MV-4-11 (cell line): ENCODE data around the gene KLHL3.
A peak's percentile ranks its signal among the peaks of the same experiment; 100 is the strongest.

Experiments used
- DNase-seq: peaks from one replicate; lab custom pipeline; 2025; lab: John Stamatoyannopoulos, UW

Gene KLHL3

GRCh38 chr5:137743031-137743640 lies 7.2 kb upstream of the KLHL3 start:
- peak; percentile 52 for DNase-seq

DNA sequence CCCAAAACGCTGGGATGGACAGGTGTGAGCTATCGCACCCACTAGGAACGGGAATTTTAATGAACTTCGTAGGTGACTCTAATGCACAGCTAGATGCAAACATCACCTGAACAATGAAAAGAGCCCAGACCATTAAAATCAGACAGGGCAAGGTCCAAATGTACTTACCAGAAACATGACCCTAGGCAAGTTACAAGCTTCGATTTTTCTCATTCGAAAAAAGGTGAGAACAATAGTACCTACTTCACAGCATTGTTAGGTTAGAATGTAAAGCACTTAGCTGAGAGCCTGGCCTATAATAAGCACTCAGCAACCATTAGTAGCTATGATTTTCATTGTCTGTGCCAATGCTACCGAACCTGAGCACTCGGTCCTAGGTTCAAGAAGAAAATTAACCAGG lies 5.8 kb upstream of the KLHL3 start:
- DNase-seq: no peak

DNA sequence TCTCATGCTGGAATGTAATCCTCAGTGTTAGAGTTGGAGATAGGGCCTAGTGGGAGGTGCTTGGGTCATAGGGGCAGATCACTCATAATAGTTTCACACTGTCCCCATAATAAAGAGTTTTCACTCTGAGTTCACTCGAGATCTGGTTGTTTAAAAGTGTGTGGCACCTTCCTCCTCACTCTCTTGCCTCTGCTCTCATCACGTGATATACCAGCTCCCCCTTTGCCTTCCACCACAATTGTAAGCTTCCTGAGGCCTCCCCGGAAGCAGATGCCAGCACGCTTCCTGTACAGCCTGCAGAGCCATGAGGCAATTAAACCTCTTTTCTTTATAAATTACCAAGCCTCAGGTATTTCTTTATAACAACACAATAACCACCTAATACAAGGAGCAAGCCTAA lies 3.8 kb upstream of the KLHL3 start:
- DNase-seq: no peak

DNA sequence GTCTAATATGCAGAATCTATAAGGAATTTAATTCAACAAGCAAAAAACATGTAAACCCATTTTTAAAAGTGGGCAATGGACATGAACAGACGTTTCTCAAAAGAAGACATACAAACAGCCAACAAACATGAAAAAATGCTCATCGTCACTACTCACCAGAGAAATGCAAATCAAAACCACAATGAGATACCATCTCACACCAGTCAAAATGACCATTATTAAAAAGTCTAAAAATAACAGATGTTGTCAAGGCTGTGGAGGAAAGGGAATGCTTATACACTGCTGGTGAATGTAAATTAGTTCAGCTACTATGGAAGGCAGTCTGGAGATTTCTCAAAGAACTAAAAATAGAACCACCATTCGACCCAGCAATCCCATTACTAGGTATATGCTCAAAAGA lies 3.1 kb upstream of the KLHL3 start:
- no peak for DNase-seq

GRCh38 chr5:137737349-137738131 lies 1.7 kb upstream of the KLHL3 start:
- DNase-seq: peak; percentile 60

DNA sequence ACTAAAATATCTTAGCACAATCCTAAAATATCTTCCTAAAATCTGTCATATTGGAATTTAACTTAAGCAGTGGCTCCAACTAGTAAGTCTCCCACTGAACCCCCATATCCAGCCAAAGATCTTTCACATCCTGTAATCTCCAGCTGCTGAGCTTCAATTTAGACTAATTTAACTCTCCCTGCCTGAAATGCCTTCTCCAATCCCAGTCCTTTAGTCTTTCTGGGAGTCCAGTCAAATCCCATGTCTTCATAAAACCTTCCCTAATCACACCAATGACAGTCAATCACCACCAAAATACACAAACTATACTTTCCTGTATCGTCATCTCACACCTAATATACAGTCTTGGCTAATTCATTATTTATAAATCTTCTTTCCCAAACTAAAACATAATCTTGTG lies 607 bp upstream of the KLHL3 start:
- DNase-seq: no peak

- no peak for DNase-seq
Observed at GRCh38 chr5:137734962-137735554, 831 bp downstream of the KLHL3 start.

DNA sequence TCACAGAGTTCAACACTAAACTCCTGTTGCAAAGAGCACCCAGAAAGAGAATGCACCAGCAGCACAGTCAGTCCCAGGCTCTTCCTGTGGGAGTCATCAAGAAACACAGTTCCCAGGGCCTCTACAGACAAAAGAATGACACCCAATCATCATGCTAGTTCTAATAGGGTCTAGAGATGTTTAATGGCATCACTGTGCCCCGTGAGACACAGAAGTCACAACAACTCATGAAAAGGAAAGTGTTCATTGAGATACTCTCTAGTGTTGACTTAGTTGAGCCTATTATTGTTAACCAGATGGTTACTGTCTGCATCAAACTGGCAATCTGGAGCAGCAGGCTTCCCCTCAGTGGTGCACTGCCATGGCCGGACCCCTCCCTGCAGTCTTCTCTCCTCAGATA lies 1.6 kb downstream of the KLHL3 start:
- no peak for DNase-seq

DNA sequence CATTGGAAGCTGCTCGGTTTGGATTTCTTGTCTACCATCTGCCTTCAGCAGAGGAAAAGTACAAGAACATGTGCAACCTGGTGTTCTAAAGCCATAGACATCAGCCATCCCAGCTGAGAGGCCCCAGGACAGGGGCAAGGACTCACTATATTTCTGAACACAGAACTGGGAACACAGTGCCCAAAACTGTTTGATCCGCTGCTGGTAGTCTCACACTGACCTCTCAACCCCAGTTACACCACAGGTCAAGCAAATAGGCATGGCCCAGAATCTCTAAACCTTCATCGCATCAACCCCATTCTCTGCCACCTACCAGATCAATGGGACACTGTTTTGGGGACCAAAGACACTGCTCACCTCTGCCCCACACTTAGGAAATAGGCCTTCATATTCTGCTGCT lies 2.0 kb downstream of the KLHL3 start:
- DNase-seq: no peak

DNA sequence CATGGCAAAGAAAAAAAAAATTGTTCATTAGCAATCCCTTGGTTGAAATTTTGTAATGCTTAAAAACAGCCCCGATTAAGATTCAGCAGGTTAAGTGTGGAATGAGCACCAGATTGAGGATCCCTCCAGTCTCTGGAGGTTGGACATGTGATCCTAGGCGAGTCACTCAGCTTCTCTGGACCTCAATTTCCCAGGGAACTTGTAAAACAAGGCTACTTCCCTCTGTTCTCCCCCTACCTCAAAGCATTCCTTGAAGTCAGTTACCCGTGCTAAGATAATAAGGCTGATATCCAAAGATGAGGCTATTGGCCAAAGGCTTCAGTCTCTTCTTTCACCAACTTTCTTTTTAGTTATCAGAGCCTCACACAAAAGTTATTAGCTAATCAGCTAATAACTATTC lies 2.9 kb downstream of the KLHL3 start:
- no peak for DNase-seq

DNA sequence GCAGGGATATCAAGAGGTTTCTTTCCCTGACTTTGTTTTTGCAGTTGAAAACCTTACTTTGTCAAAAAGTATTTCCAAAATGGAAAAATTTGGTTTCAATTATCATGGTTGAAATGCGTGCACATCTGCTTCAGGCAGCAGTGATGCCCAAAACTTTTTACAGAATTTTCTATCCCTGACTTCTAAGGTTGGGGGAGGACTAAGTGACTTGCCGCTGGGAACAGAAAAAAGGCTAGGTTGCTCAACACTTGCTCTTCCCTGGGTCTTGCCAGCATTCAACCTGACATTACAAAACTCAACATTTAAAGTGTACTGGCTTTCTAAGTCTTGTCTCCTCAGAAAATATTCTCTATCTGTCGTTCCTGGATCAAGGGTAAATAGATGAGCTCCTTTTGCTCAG lies 4.7 kb downstream of the KLHL3 start:
- no peak for DNase-seq

DNA sequence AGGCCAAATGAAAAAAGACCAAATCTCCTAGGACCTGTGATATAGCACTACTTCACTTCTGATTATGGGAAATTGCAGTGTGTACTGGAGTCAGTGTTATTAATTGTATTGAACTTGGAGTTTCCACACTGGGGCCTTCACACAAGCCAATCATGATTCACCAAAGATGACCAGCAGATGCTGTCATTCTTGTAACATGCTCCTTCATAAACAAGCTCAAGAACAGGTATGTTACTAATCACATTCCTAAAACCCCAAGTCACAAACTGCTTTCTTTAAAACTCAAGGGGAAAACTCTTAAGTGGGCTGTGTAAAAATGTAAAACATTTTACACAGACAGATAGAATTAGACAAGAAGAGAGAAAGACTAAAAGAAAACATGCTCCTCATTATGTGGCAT lies 5.6 kb downstream of the KLHL3 start:
- DNase-seq: no peak

DNA sequence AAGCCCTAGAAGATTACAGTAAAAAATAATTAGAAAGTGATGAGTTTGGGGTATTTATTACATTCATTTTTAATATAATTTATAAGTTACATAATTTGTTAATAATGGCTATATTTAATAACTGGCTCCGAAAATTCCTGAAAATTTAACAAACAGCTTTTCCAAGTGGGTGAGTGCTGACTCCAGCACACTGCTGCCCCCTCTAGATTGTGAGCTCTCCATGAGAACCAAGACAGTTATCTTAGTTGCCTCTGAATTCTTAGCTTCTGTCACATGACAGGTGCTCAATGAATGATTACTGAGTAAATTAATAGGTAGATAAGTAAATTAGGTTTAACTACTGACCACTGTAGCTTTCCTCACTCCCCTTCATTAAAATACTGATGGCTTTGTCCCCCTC lies 7.8 kb downstream of the KLHL3 start:
- no peak for DNase-seq

- no peak for DNase-seq
Observed at GRCh38 chr5:137727623-137728022, 8.3 kb downstream of the KLHL3 start.

- DNase-seq: no peak
Observed at GRCh38 chr5:137724251-137724650, 11.6 kb downstream of the KLHL3 start.

DNA sequence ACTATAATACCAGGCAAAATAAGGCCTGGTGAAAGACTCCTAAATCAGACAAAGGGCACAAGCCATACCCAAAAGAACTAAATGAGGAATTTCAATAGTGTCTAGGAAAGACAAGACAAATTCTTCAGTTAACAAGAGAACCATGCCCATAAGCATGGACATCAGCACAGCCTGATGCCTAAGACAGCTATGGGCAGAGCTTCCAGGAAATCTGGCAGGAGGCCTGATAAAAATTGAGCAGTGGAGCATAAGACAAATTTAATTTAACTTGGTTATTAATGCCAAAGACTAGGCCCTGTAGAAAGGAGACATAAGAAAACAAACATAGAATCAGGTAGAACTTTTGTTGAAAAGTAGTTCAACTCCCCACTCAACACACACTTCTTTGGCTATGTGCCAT lies 17.3 kb downstream of the KLHL3 start:
- DNase-seq: no peak

DNA sequence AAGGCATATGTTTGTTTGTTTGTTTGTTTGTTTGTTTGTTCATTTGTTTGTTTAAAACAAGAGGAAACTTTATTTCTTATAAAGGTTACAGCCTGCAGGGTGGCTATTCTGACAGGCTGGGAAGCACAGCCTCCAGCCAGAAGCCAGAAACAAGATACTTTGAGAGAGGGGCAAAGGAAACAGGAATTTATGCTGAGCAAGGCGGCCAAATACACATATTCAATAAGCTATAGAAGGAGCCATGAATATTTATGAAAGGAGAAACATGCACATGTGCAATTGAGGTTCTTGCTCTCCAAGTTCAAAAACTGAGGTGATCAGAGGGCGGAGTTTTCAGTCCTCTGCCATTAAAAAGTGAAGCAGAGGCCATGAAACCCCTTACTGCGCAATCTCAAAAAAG lies 19.6 kb downstream of the KLHL3 start:
- DNase-seq: no peak

DNA sequence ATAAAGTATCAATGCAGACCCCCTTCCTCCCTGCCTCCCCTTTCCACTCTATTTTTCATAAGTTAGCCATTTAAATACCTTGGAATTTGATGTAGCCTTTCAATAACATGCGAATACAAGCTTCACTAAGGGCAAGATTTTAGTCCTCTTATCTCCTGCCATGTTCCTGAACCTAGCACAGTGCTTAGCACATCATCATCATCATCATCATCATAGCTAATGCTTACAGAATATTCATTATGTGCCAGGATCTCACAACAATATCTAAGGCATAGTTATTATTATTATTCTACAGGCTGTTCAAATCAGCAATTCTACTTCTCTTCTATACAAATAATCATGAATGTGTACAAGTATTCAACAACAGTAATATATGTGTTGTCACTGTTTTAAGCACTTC lies 20.4 kb downstream of the KLHL3 start:
- DNase-seq: no peak

GRCh38 chr5:137714946-137715345 lies 20.9 kb downstream of the KLHL3 start:
- peak; percentile 73 for DNase-seq

DNA sequence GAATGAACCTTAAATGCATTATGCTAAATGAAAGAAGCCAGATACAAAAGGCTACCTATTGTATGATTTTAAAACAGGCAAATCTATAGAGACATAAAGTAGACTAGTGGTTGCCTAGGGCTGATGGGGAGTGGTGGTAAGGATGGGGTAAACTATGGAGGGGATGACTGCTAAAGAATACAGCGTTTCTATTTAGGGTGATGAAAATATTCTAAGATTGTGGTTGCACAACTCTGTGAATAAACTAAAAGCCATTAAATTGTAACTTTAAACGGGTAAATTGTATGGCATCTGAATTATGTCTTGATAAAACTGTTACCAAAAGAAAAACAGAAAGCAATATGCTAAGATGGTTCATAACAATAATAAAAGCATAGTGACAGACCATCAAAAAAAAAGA lies 21.4 kb downstream of the KLHL3 start:
- no peak for DNase-seq

DNA sequence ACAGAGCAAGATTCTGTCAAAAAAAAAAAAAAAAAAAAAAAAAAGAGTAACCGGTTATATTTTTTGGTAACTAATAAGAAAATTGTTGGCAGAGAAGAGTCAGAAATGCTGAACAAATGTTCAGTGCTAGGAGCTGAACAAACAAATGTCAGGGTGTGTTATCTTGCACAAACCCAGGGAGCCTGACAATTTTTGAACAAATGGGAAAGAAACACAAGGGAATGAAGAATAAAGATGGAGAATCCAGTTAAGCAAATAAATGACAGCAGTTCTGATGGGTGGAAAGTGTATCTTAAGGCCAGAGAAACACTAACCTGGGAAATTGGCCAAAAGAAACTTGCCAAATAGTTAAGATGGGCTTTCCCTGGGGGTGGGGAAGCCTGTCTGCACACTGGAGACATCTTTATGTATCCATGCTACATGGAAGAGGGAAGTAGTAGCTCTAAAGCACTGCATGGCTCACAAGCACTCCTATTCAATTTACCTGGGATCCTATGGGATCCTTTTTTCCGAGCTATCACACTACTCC lies 23.7 kb downstream of the KLHL3 start:
- DNase-seq: no peak

DNA sequence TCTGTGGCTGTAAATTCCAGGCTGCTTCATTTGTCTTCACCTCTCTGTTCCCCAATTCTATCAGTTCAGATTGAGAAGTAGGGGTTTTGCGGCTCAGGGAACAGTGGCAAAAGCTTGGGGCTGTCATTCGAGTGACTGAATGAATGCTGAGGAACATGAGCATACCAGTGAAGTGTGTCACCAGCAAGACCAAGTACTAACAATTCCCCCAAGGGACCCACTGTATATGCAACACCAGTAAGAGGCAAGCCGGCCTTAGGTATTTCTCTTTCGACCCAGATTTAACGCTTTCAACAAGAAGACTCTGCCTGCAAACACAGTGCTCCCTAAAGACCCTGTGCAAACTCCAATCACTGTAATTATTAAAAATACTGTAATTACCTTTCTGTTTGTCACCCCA lies 25.8 kb downstream of the KLHL3 start:
- no peak for DNase-seq

GRCh38 chr5:137708796-137709559 lies 26.9 kb downstream of the KLHL3 start:
- DNase-seq: no peak
